G401.6 (cell line): ENCODE data around the gene RASAL1.

Experiments used
- FAIRE-seq: peaks from 2 replicates; lab custom pipeline; 2012; peaks lifted over from hg19 to GRCh38; lab: Jason Lieb, UNC

The RASAL1 gene

GRCh38 chr12:113114447-113115178, 20.9 kb downstream of the RASAL1 start:
- no peak for FAIRE-seq

- no peak for FAIRE-seq
Measured at GRCh38 chr12:113113397-113113796, 22.2 kb downstream of the RASAL1 start.

GRCh38 chr12:113112043-113112899, 23.3 kb downstream of the RASAL1 start:
- no peak for FAIRE-seq

GRCh38 chr12:113111247-113111646, 24.3 kb downstream of the RASAL1 start:
- FAIRE-seq, result no peak

- FAIRE-seq, result no peak
Measured at GRCh38 chr12:113109872-113110599, 25.5 kb downstream of the RASAL1 start.

GRCh38 chr12:113109360-113109759, 26.2 kb downstream of the RASAL1 start:
- FAIRE-seq, result no peak

- no peak for FAIRE-seq
Measured at GRCh38 chr12:113108308-113108707, 27.3 kb downstream of the RASAL1 start.

GRCh38 chr12:113106361-113106760, 29.2 kb downstream of the RASAL1 start:
- no peak for FAIRE-seq

- FAIRE-seq, result no peak
Measured at GRCh38 chr12:113105606-113106271, 29.8 kb downstream of the RASAL1 start.

GRCh38 chr12:113104953-113105510, 30.5 kb downstream of the RASAL1 start:
- no peak for FAIRE-seq

- FAIRE-seq, result no peak
Measured at GRCh38 chr12:113103756-113104450, 31.7 kb downstream of the RASAL1 start.

GRCh38 chr12:113102811-113103210, 32.8 kb downstream of the RASAL1 start:
- peak; percentile 48 for FAIRE-seq

GRCh38 chr12:113101751-113102150, 33.8 kb downstream of the RASAL1 start:
- no peak for FAIRE-seq

GRCh38 chr12:113099764-113100163, 35.8 kb downstream of the RASAL1 start:
- no peak for FAIRE-seq

- FAIRE-seq, result no peak
Measured at GRCh38 chr12:113099364-113099763, 36.2 kb downstream of the RASAL1 start.

GRCh38 chr12:113098441-113099028, 37.0 kb downstream of the RASAL1 start:
- no peak for FAIRE-seq

GRCh38 chr12:113097716-113098440, 37.7 kb downstream of the RASAL1 start:
- FAIRE-seq, result no peak

- FAIRE-seq, result no peak
Measured at GRCh38 chr12:113096675-113097461, 38.7 kb downstream of the RASAL1 start.

GRCh38 chr12:113095405-113095804, 40.2 kb downstream of the RASAL1 start:
- no peak for FAIRE-seq
